Rectal smooth muscle tissue (tissue), 1 donor: ENCODE results near the gene TOX2.
A peak's percentile ranks its signal among the peaks of the same experiment; 100 is the strongest.

ENCODE experiments used
- H3K27ac ChIP-seq: one replicate; pipeline ENCODE4 v1.7.0; 2013; ENCODE audit warnings: low read depth, low read length, inconsistent platforms
- H3K27me3 ChIP-seq: one replicate; pipeline ENCODE4 v1.7.0; 2013; ENCODE audit warnings: low read length; ENCODE audit not compliant: control insufficient read depth, insufficient read depth
- H3K36me3 ChIP-seq: one replicate; pipeline ENCODE4 v1.7.0; 2013; ENCODE audit warnings: low read length; ENCODE audit not compliant: control insufficient read depth, insufficient read depth
- H3K4me1 ChIP-seq: one replicate; pipeline ENCODE4 v1.7.0; 2013; ENCODE audit warnings: low read length; ENCODE audit not compliant: control insufficient read depth, insufficient read depth
- H3K4me3 ChIP-seq: one replicate; pipeline ENCODE4 v1.7.0; 2013; ENCODE audit warnings: low read length
- H3K9ac ChIP-seq: one replicate; pipeline ENCODE4 v1.7.0; 2013; ENCODE audit warnings: low read length

TOX2 gene

GRCh38 chr20:43936805-43937204 is 22.2 kb downstream of the TOX2 start:
- H3K36me3 ChIP-seq = no peaks in the 10 kb centered on the region

GRCh38 chr20:43937591-43937990 is 22.9 kb downstream of the TOX2 start:
- Histone ChIP-seq H3K36me3 (no peaks in the 10 kb centered on the region), H3K4me1 (no peaks in the 10 kb centered on the region), H3K27me3 (no peaks in the 10 kb centered on the region), H3K27ac (no peak overlapping the region), H3K4me3 (no peak overlapping the region), H3K9ac (no peak overlapping the region)

More at GRCh38 chr20:43936805-43937204, 22.2 kb downstream of the TOX2 start:
- Histone ChIP-seq H3K4me3 (no peak overlapping the region), H3K27ac (no peak overlapping the region), H3K27me3 (no peaks in the 10 kb centered on the region), H3K4me1 (no peaks in the 10 kb centered on the region), H3K9ac (no peak overlapping the region)

GRCh38 chr20:43938017-43938655 is 23.5 kb downstream of the TOX2 start:
- Histone ChIP-seq H3K4me3 (no peak overlapping the region), H3K36me3 (no peaks in the 10 kb centered on the region), H3K9ac (no peak overlapping the region), H3K27ac (no peak overlapping the region), H3K27me3 (no peaks in the 10 kb centered on the region), H3K4me1 (no peaks in the 10 kb centered on the region)

- Histone ChIP-seq H3K9ac (no peak overlapping the region), H3K4me3 (no peak overlapping the region), H3K27me3 (no peaks in the 10 kb centered on the region), H3K27ac (no peak overlapping the region), H3K36me3 (no peaks in the 10 kb centered on the region), H3K4me1 (no peaks in the 10 kb centered on the region)
Measured at GRCh38 chr20:43938932-43939761, 24.5 kb downstream of the TOX2 start.

- Histone ChIP-seq H3K9ac (no peak overlapping the region), H3K27me3 (no peaks in the 10 kb centered on the region), H3K36me3 (no peaks in the 10 kb centered on the region), H3K4me3 (no peak overlapping the region), H3K27ac (no peak overlapping the region), H3K4me1 (no peaks in the 10 kb centered on the region)
Measured at GRCh38 chr20:43939762-43940121, 25.1 kb downstream of the TOX2 start.

GRCh38 chr20:43940518-43941225 is 26.0 kb downstream of the TOX2 start:
- Histone ChIP-seq H3K4me1 (no peaks in the 10 kb centered on the region), H3K36me3 (no peaks in the 10 kb centered on the region), H3K27me3 (no peaks in the 10 kb centered on the region), H3K27ac (no peak overlapping the region), H3K4me3 (no peak overlapping the region), H3K9ac (no peak overlapping the region)

- Histone ChIP-seq H3K27me3 (no peaks in the 10 kb centered on the region), H3K4me3 (no peak overlapping the region), H3K27ac (no peak overlapping the region)
Measured at GRCh38 chr20:43941476-43942200, 27.0 kb downstream of the TOX2 start.

GRCh38 chr20:43942201-43942590 is 27.5 kb downstream of the TOX2 start:
- no peaks in the 10 kb centered on the region for H3K27me3 ChIP-seq
- H3K9ac ChIP-seq = no peak overlapping the region
- no peaks in the 10 kb centered on the region for H3K4me1 ChIP-seq
- H3K4me3 ChIP-seq = no peak overlapping the region
- H3K27ac ChIP-seq = no peak overlapping the region
- no peaks in the 10 kb centered on the region for H3K36me3 ChIP-seq

More at GRCh38 chr20:43941476-43942200, 27.0 kb downstream of the TOX2 start:
- Histone ChIP-seq H3K36me3 (no peaks in the 10 kb centered on the region), H3K4me1 (no peaks in the 10 kb centered on the region), H3K9ac (no peak overlapping the region)

- H3K9ac ChIP-seq = no peak overlapping the region
- H3K4me1 ChIP-seq = no peaks in the 10 kb centered on the region
- H3K27ac ChIP-seq = no peak overlapping the region
- H3K27me3 ChIP-seq = no peaks in the 10 kb centered on the region
- peak overlapping the region; percentile 15 for H3K4me3 ChIP-seq
- H3K36me3 ChIP-seq = no peaks in the 10 kb centered on the region
Measured at GRCh38 chr20:43942667-43943285, 28.1 kb downstream of the TOX2 start.

- Histone ChIP-seq H3K27ac (no peak overlapping the region), H3K4me1 (no peaks in the 10 kb centered on the region), H3K4me3 (no peak overlapping the region), H3K27me3 (no peaks in the 10 kb centered on the region), H3K9ac (no peak overlapping the region), H3K36me3 (no peaks in the 10 kb centered on the region)
Measured at GRCh38 chr20:43943725-43944124, 29.1 kb downstream of the TOX2 start.

GRCh38 chr20:43944653-43945235 is 30.1 kb downstream of the TOX2 start:
- Histone ChIP-seq H3K36me3 (no peaks in the 10 kb centered on the region), H3K27ac (no peak overlapping the region), H3K9ac (no peak overlapping the region), H3K4me3 (no peak overlapping the region), H3K4me1 (no peaks in the 10 kb centered on the region), H3K27me3 (no peaks in the 10 kb centered on the region)
